Small intestine (tissue), 7 donors: Measurements from ENCODE around the gene PANK4. TPM values are rescaled to one million over a fixed set of nuclear protein-coding genes. Genes with fewer than 3 reads are reported as not detected.

Experiments
- DNase-seq, 2 donors: peaks; one replicate each; pipeline versions ENCODE4 v3.0.0 to v3.0.0-alpha.2; 2013
- FAIRE-seq: peaks from 2 replicates; lab custom pipeline; 2012; peaks lifted over from hg19 to GRCh38; lab: Jason Lieb, UNC
- H3K27ac ChIP-seq, 3 donors: one replicate each; pipeline ENCODE4 v1.5.1; 2013; ENCODE audit warnings: low read length in 2 of 3, mild to moderate bottlenecking in 2 of 3, control low read depth in 1 of 3, inconsistent platforms in 1 of 3, low read depth in 1 of 3, moderate library complexity in 1 of 3
- H3K27me3 ChIP-seq, 3 donors: one replicate each; pipeline ENCODE4 v1.6.1; 2013; ENCODE audit warnings: low read length in 3 of 3, inconsistent platforms in 1 of 3; ENCODE audit not compliant: control insufficient read depth in 3 of 3, insufficient read depth in 3 of 3
- H3K36me3 ChIP-seq, 3 donors: one replicate each; pipeline ENCODE4 v1.6.1; 2013; ENCODE audit warnings: low read length in 3 of 3, inconsistent platforms in 1 of 3, low read depth in 1 of 3, mild to moderate bottlenecking in 1 of 3, moderate library complexity in 1 of 3; ENCODE audit not compliant: control insufficient read depth in 3 of 3, insufficient read depth in 2 of 3
- H3K4me1 ChIP-seq, 3 donors: one replicate each; pipeline ENCODE4 v1.6.1; 2013; ENCODE audit warnings: low read length in 2 of 3, inconsistent platforms in 1 of 3, low read depth in 1 of 3, mild to moderate bottlenecking in 1 of 3, moderate library complexity in 1 of 3; ENCODE audit not compliant: control insufficient read depth in 3 of 3, insufficient read depth in 2 of 3
- H3K4me3 ChIP-seq, 3 donors: one replicate each; pipeline ENCODE4 v1.5.1; 2013; ENCODE audit warnings: low read length in 3 of 3, control low read depth in 1 of 3, inconsistent platforms in 1 of 3, low read depth in 1 of 3, mild to moderate bottlenecking in 1 of 3, moderate library complexity in 1 of 3
- H3K9me3 ChIP-seq, 2 donors: one replicate each; pipeline ENCODE4 v1.6.1; 2013; ENCODE audit warnings: low read depth in 1 of 2, low read length in 1 of 2; ENCODE audit not compliant: control insufficient read depth in 2 of 2, insufficient read depth in 1 of 2
- WGBS, 3 donors: extraction: QIAGEN DNeasy Blood & Tissue Kit; methylation state at CpG; one replicate each; pipeline ENCODE4 v1.1.7; 2013; 5-methylcytosine and 5-hydroxymethylcytosine counted together
- polyA plus RNA-seq, 4 donors: library from polyadenylated mRNA; stranded (reverse) in 3 of 4; unstranded in 1 of 4; fragments of 200-250 nt in 3 of 4; fragments of 120-200 nt in 1 of 4; gene quantifications; one replicate each; pipeline versions ENCODE4 v1.2.1 to v1.2.3, GENCODE V29; 2013
- donor health status: healthy with polysubstance abuse.
- donor health status: control.
- donor health status: control.
- donor health status: Bipolar disorder and iron deficiency.
- donor health status: healthy.

The PANK4 gene
- polyA plus RNA-seq, 4 donors, result 14.8 to 21.7 (median 18.8) TPM

DNA sequence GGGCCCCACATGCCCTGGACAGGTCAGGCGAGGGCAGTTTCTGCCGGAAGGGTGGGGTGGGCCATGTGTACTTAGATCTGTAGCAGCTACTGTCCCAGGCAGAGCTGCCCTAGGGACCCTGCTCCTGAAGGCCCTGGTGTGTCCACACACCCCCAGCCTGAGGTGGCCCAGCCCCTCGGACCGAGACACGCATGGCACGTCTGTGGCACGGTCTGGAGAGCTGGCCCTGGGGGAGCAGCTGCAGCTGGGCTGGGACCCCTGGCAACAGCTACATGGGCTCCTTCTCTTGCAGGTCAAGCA is 24.6 kb downstream of the PANK4 start:
- Histone ChIP-seq H3K27ac (no peak overlapping the region), H3K4me1 (no peaks in the 10 kb centered on the region), H3K9me3 (no peaks in the 10 kb centered on the region), H3K4me3 (no peak overlapping the region), H3K36me3 (peaks cover 0 to under 1% (median 0%) of the 10 kb centered on the region in 3 donors), H3K27me3 (peaks cover 0 to 28% (median 2%) of the 10 kb centered on the region in 3 donors)
- no peak for DNase-seq
- 61 to 66% (median 65%) methylated on average over 5 to 7 of the region's 7 CpGs for WGBS, 3 donors
- FAIRE-seq, result no peak

DNA sequence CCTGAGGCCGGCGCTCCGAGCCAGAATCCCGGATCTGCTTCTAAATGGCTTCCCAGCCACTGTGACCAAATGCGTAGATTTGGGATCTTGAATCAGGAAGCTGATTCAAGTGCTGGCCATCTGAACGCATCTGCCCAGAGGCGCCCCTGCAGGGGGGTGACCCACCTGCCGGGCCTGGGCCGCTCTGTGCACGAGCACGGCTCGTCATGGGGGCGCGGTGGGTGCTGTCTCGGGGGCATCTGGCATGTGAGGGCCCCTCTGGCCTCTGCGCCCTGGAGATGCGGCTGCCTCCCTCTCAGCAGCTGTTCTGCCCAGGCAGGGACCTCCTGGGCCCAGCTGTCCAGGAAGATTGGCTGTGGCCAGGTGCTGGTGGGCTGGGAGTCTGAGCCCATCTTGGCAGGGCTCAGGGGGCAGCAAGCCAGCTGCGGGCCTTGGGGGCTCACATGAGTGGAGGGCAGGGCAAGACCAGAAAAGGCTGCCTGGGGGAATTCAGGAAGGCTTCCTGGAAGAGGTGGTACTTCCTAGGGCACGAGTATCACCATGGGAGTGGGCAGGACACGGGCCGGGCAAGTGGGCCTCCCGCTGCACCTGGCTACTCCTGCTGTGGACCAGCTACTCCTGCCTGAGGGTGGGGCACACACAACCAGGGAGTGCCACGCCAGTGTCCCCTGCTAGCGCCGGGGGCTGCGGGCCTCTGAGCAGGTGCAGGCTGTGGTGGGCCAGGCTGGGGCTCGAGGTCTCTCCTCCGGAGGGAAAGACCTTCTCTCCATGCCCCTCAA is 25.2 kb downstream of the PANK4 start:
- H3K9me3 ChIP-seq, result no peaks in the 10 kb centered on the region
- no peak overlapping the region for H3K27ac ChIP-seq
- H3K27me3 ChIP-seq, result peaks cover 0 to 28% (median 2%) of the 10 kb centered on the region in 3 donors
- H3K36me3 ChIP-seq, result no peaks in the 10 kb centered on the region
- H3K4me3 ChIP-seq, result no peak overlapping the region
- FAIRE-seq (no peak), DNase-seq (no peak)
- WGBS, 3 donors, result 63 to 70% (median 67%) methylated on average over 27 to 28 of the region's 28 CpGs
- H3K4me1 ChIP-seq, result no peaks in the 10 kb centered on the region

GRCh38 chr1:2499986-2500596 is 26.3 kb downstream of the PANK4 start:
- DNase-seq (no peak), FAIRE-seq (no peak)
- 49 to 55% (median 52%) methylated on average over 19 of the region's 19 CpGs for WGBS, 3 donors

GRCh38 chr1:2499260-2499659 is 27.1 kb downstream of the PANK4 start:
- H3K27ac ChIP-seq, result no peak overlapping the region
- WGBS, 3 donors, result 14 to 54% (median 21%) methylated on average over 3 to 4 of the region's 4 CpGs
- no peak overlapping the region for H3K4me3 ChIP-seq
- FAIRE-seq, result no peak
- H3K27me3 ChIP-seq, result peaks cover 0 to 19% (median 0%) of the 10 kb centered on the region in 3 donors
- no peaks in the 10 kb centered on the region for H3K9me3 ChIP-seq
- H3K4me1 ChIP-seq, result peaks cover 0 to 6% (median 0%) of the 10 kb centered on the region in 3 donors
- H3K36me3 ChIP-seq, result no peaks in the 10 kb centered on the region
- no peak for DNase-seq

More at GRCh38 chr1:2499986-2500596, 26.3 kb downstream of the PANK4 start:
- peaks cover 0 to 27% (median 2%) of the 10 kb centered on the region in 3 donors for H3K27me3 ChIP-seq
- H3K9me3 ChIP-seq, result no peaks in the 10 kb centered on the region
- H3K4me3 ChIP-seq, result no peak overlapping the region
- no peak overlapping the region for H3K27ac ChIP-seq
- H3K36me3 ChIP-seq, result no peaks in the 10 kb centered on the region
- no peaks in the 10 kb centered on the region for H3K4me1 ChIP-seq

- no peaks in the 10 kb centered on the region for H3K36me3 ChIP-seq
- no peak overlapping the region for H3K4me3 ChIP-seq
- DNase-seq, result no peak
- no peaks in the 10 kb centered on the region for H3K9me3 ChIP-seq
- H3K4me1 ChIP-seq, result peaks cover 0 to 9% (median 0%) of the 10 kb centered on the region in 3 donors
- no peak overlapping the region for H3K27ac ChIP-seq
- WGBS, 3 donors, result 51 to 77% (median 58%) methylated on average over 19 of the region's 19 CpGs
- peaks cover 0 to 14% (median 0%) of the 10 kb centered on the region in 3 donors for H3K27me3 ChIP-seq
- FAIRE-seq, result no peak
Observed at GRCh38 chr1:2498648-2499047, 27.7 kb downstream of the PANK4 start.

GRCh38 chr1:2497891-2498290 is 28.5 kb downstream of the PANK4 start:
- Histone ChIP-seq H3K9me3 (no peaks in the 10 kb centered on the region), H3K36me3 (no peaks in the 10 kb centered on the region), H3K4me1 (peaks cover 0 to 9% (median 0%) of the 10 kb centered on the region in 3 donors), H3K4me3 (no peak overlapping the region), H3K27ac (no peak overlapping the region), H3K27me3 (peaks cover 0 to 7% (median 0%) of the 10 kb centered on the region in 3 donors)
- FAIRE-seq, result no peak
- 24 to 52% (median 39%) methylated on average over 2 to 4 of the region's 4 CpGs for whole genome bisulfite sequencing, 3 donors
- no peak for DNase-seq

- Histone ChIP-seq H3K4me3 (no peak overlapping the region), H3K36me3 (peaks cover 0 to 3% (median 0%) of the 10 kb centered on the region in 3 donors), H3K27me3 (peaks cover 0 to 4% (median 0%) of the 10 kb centered on the region in 3 donors), H3K9me3 (no peaks in the 10 kb centered on the region), H3K27ac (no peak overlapping the region), H3K4me1 (peaks cover 0 to 9% (median 0%) of the 10 kb centered on the region in 3 donors)
- DNase-seq (no peak), FAIRE-seq (no peak)
- whole genome bisulfite sequencing, 3 donors, result 74 to 89% (median 81%) methylated on average over 24 to 26 of the region's 26 CpGs
Observed at GRCh38 chr1:2496746-2497145, 29.6 kb downstream of the PANK4 start.

DNA sequence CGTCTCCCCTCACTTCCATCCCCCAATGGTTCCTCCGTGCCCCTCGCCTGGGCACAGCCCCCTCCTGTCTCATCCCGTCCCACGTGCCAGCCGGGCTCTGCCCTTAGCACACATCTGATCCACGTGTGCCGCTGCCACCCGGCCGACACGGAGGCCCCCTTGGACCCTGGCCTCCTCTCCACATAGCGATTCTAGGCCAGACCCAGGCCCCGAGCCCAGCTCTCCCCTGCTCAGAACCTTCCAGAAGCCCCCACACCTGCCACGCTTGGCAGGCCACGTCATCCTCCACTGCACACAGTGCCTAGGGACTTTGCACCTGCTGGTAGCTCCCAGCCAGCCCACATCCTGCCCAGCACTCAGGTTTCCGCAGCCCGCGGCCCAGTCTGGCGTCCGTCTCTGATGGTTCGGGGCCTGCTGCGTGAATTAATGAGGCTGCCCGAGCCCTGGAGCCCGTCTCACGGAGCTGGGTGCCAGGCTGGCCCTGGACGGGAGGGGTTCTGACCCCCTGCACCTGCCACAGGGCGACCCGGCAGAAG is 30.2 kb downstream of the PANK4 start:
- Histone ChIP-seq H3K27ac (no peak overlapping the region), H3K36me3 (peaks cover 0 to 3% (median 0%) of the 10 kb centered on the region in 3 donors), H3K4me3 (no peak overlapping the region), H3K4me1 (peaks cover 0 to 9% (median 0%) of the 10 kb centered on the region in 3 donors), H3K9me3 (no peaks in the 10 kb centered on the region), H3K27me3 (peaks cover 0 to 1% (median 0%) of the 10 kb centered on the region in 3 donors)
- 62 to 79% (median 63%) methylated on average over 28 of the region's 28 CpGs for WGBS, 3 donors
- peak in 1 of 2 donors; percentile 17 for DNase-seq
- no peak for FAIRE-seq
